RCC 7860 (cell line): Measurements from ENCODE around the gene HDHD5.
"Not testable (repeated sequence)": the region's sequence is repeated elsewhere in the genome, so short reads cannot be mapped to it uniquely, and the experiment has no call there.

ENCODE experiments used
- DNase-seq: peaks from one replicate; pipeline ENCODE4 v3.0.0-alpha.2; 2015; ENCODE audit warnings: low spot score
- FAIRE-seq: peaks from 2 replicates; lab custom pipeline; 2012; peaks lifted over from hg19 to GRCh38; lab: Jason Lieb, UNC

Gene HDHD5

GRCh38 chr22:17157714-17158113 lies 1.4 kb downstream of the HDHD5 start:
- FAIRE-seq (no peak), DNase-seq (no peak)

- DNase-seq: no peak
- FAIRE-seq: no peak
Measured at GRCh38 chr22:17155941-17156340, 3.1 kb downstream of the HDHD5 start.

GRCh38 chr22:17152971-17153370 lies 6.1 kb downstream of the HDHD5 start:
- no peak for FAIRE-seq
- DNase-seq: no peak

- FAIRE-seq (no peak), DNase-seq (no peak)
Measured at GRCh38 chr22:17152340-17152739, 6.7 kb downstream of the HDHD5 start.

GRCh38 chr22:17149076-17149815 lies 9.8 kb downstream of the HDHD5 start:
- no peak for DNase-seq
- FAIRE-seq: no peak

GRCh38 chr22:17147458-17147857 lies 11.6 kb downstream of the HDHD5 start:
- not testable (repeated sequence) for FAIRE-seq, DNase-seq

GRCh38 chr22:17145021-17145680 lies 13.9 kb downstream of the HDHD5 start:
- DNase-seq (no peak), FAIRE-seq (no peak)

- no peak for FAIRE-seq
- no peak for DNase-seq
Measured at GRCh38 chr22:17143826-17144225, 15.3 kb downstream of the HDHD5 start.

GRCh38 chr22:17143101-17143500 lies 16.0 kb downstream of the HDHD5 start:
- FAIRE-seq (no peak), DNase-seq (no peak)

- no peak for FAIRE-seq
Measured at GRCh38 chr22:17140826-17141766, 18.0 kb downstream of the HDHD5 start.

GRCh38 chr22:17140022-17140421 lies 19.1 kb downstream of the HDHD5 start:
- FAIRE-seq (no peak), DNase-seq (no peak)

More at GRCh38 chr22:17140826-17141766, 18.0 kb downstream of the HDHD5 start:
- no peak for DNase-seq

- no peak for FAIRE-seq
- DNase-seq: no peak
Measured at GRCh38 chr22:17138513-17138912, 20.6 kb downstream of the HDHD5 start.

- no peak for FAIRE-seq
Measured at GRCh38 chr22:17137861-17138425, 21.1 kb downstream of the HDHD5 start.

GRCh38 chr22:17137170-17137569 lies 21.9 kb downstream of the HDHD5 start:
- FAIRE-seq (no peak), DNase-seq (no peak)

More at GRCh38 chr22:17137861-17138425, 21.1 kb downstream of the HDHD5 start:
- DNase-seq: no peak

- no peak for FAIRE-seq
Measured at GRCh38 chr22:17135153-17135760, 23.8 kb downstream of the HDHD5 start.

GRCh38 chr22:17133137-17133536 lies 25.9 kb downstream of the HDHD5 start:
- DNase-seq (no peak), FAIRE-seq (no peak)

More at GRCh38 chr22:17135153-17135760, 23.8 kb downstream of the HDHD5 start:
- DNase-seq: no peak

GRCh38 chr22:17132112-17132511 lies 27.0 kb downstream of the HDHD5 start:
- FAIRE-seq (no peak), DNase-seq (no peak)

- FAIRE-seq: no peak
Measured at GRCh38 chr22:17131686-17132085, 27.4 kb downstream of the HDHD5 start.

GRCh38 chr22:17130199-17130598 lies 28.9 kb downstream of the HDHD5 start:
- FAIRE-seq (no peak), DNase-seq (peak; percentile 34)

More at GRCh38 chr22:17131686-17132085, 27.4 kb downstream of the HDHD5 start:
- no peak for DNase-seq
